H1 (cell line): Measurements from ENCODE around the gene RASSF4. TPM values are rescaled to one million over a fixed set of nuclear protein-coding genes. Genes with fewer than 3 reads are reported as not detected.

ENCODE experiments used
- CBX5 ChIP-seq: fragments of 300-800, 300-1000 bp; sonication (generic); IDR thresholded peaks from 2 replicates; pipeline ENCODE4 v1.7.1; 2016; ENCODE audit warnings: antibody characterized with exemption, low read length, low read depth
- KDM5A ChIP-seq: fragments of 200-600 bp; IDR thresholded peaks from 2 replicates; pipeline ENCODE4 v1.7.1; 2012; ENCODE audit warnings: mild to moderate bottlenecking, low read length, inconsistent platforms, mixed read lengths
- polyA plus RNA-seq, 7 experiments: library from polyadenylated mRNA; depleted of rRNA in 3 of 7; stranded (reverse) in 5 of 7; unstranded in 2 of 7; fragments of >200 nt in 5 of 7; fragments of 200-250 nt in 2 of 7; gene quantifications; 1 replicate in 5 of 7; 2 replicates in 1 of 7; 4 replicates in 1 of 7; pipeline versions ENCODE4 v1.2.1 to v1.2.3, GENCODE V29; 2011 to 2013; ENCODE audit warnings: missing spikeins in 2 of 7, mixed read lengths in 2 of 7
- total RNA-seq: library from RNA; stranded (reverse); fragmentation: NEBNext Ultra II Directional; extraction: Animal tissue kit (Norgen Biotek cat#: 25700); gene quantifications from 2 replicates; pipeline ENCODE4 v1.2.1, GENCODE V29; 2021

The RASSF4 gene
- total and polyA plus RNA-seq, 2 of the 8 experiments (the other 6 are each of a cell fraction or from before 2014, with no cell fraction given): 14.3 to 14.5 TPM

- TF ChIP-seq KDM5A: no peak
- TF ChIP-seq CBX5: no peak
These were observed 25.9 kb upstream of the RASSF4 start (continued) for GRCh38 chr10:44933451-44934321.
